Spinal cord (tissue), 10 donors: Measurements from ENCODE around the gene PRKCB. TPM values are rescaled to one million over a fixed set of nuclear protein-coding genes. Genes with fewer than 3 reads are reported as not detected.
"Not testable (repeated sequence)": the region's sequence is repeated elsewhere in the genome, so short reads cannot be mapped to it uniquely, and the experiment has no call there.

ENCODE experiments used
- DNase-seq, 6 donors: peaks; one replicate each; pipeline versions ENCODE4 v3.0.0 to v3.0.0-alpha.2; 2013 to 2015; ENCODE audit warnings: low spot score in 6 of 6, low read depth in 4 of 6
- H3K27ac ChIP-seq: one replicate; pipeline ENCODE4 v1.5.1; 2013; ENCODE audit warnings: low read depth, low read length, control low read depth
- H3K27me3 ChIP-seq: one replicate; pipeline ENCODE4 v1.6.1; 2013; ENCODE audit warnings: low read length; ENCODE audit not compliant: control insufficient read depth, insufficient read depth
- H3K36me3 ChIP-seq: one replicate; pipeline ENCODE4 v1.6.1; 2013; ENCODE audit warnings: low read length; ENCODE audit not compliant: control insufficient read depth, insufficient read depth
- H3K4me1 ChIP-seq: one replicate; pipeline ENCODE4 v1.6.1; 2013; ENCODE audit warnings: low read length; ENCODE audit not compliant: control insufficient read depth, insufficient read depth
- H3K4me3 ChIP-seq: one replicate; pipeline ENCODE4 v1.5.1; 2013; ENCODE audit warnings: low read depth, low read length, control low read depth
- H3K9me3 ChIP-seq: one replicate; pipeline ENCODE4 v1.6.1; 2013; ENCODE audit warnings: low read length; ENCODE audit not compliant: control insufficient read depth, insufficient read depth
- WGBS: methylation state at CpG from one replicate; pipeline ENCODE4 v1.1.5; 2013; ENCODE audit warnings: missing lambda C conversion rate; ENCODE audit not compliant: insufficient coverage; 5-methylcytosine and 5-hydroxymethylcytosine counted together
- polyA plus RNA-seq, 2 donors: library from polyadenylated mRNA; unstranded; fragments of 120-200 nt; gene quantifications; one replicate each; pipeline ENCODE4 v1.2.1, GENCODE V29; 2013; ENCODE audit not compliant: insufficient read length in 2 of 2
- total RNA-seq, 2 donors: library from RNA; depleted of rRNA in 1 of 2; stranded (reverse); fragments of 120-200 nt in 1 of 2; fragments of >200 nt in 1 of 2; gene quantifications; one replicate each; pipeline versions ENCODE4 v1.2.3 to v1.2.4, GENCODE V29; 2013 to 2014
- donor health status: healthy.

PRKCB gene
- total and polyA plus RNA-seq, 4 donors = 50.7 to 118 (median 87.9) TPM

DNA sequence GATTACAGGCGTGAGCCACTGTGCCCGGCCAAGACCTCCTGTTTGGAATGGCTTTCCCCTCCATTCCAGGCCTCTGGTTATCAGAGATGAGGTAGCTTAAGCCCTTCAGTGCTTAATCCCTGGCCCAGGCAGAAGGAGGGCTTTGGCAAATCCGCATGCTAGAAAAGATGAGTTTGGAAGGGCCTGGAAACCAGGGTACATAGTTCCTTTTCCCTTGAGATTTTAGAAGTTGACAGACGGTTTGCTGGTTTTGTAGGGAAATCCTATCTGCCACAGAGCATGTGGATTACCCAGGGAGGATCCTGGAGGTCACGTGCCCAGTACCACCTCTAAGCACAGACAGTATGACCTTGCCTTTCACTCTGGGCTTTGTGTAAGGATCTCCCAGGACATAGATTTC is 305.7 kb downstream of the PRKCB start:
- DNase-seq = no peak
- H3K4me1 ChIP-seq = peaks cover 8% of the 10 kb centered on the region
- H3K27ac ChIP-seq = no peak overlapping the region
- H3K27me3 ChIP-seq = no peaks in the 10 kb centered on the region
- no peak overlapping the region for H3K4me3 ChIP-seq
- no peaks in the 10 kb centered on the region for H3K9me3 ChIP-seq
- no peaks in the 10 kb centered on the region for H3K36me3 ChIP-seq
- WGBS = 89% methylated on average over 3 of the region's 5 CpGs

DNA sequence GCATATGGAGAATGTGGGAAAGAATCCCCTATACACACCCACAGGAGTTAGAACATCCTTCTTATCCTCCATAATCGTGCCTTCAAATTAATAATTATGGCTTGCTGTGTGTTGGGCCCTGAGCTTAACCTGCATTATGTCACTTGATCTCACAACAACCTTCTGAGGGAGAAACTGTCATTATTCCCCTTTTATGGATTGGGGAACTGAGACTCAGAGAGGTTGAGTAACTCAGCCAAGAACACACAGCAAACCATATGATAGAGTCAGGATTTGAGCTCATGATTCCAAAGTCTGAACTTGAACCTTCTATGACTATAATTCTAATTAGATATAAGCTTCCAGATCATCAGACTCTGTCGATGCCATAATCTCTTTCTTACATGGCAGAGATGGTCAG is 306.1 kb downstream of the PRKCB start:
- H3K4me3 ChIP-seq = no peak overlapping the region
- 100% methylated on average over 1 of the region's 2 CpGs for WGBS
- no peaks in the 10 kb centered on the region for H3K9me3 ChIP-seq
- H3K36me3 ChIP-seq = no peaks in the 10 kb centered on the region
- DNase-seq = no peak
- H3K27ac ChIP-seq = no peak overlapping the region
- no peaks in the 10 kb centered on the region for H3K27me3 ChIP-seq
- peaks cover 8% of the 10 kb centered on the region for H3K4me1 ChIP-seq

DNA sequence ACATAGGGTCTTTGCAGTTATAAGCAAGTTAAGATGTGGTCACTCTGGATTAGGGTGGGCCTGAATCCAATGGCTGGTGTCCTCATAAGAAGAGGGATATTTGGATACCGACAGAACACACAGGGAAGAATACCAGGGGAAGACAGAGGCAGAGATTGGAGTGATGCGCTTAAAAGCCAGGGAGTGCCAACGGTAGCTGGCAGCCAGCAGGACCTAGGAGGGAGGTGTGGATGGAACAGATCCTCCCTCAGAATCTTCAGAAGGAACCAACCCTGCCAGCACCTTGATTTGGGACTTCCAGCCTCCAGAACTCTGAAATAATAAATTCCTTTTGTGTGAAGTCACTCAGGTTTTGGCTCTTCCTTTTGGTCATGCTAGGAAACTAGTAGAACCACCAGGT is 310.1 kb downstream of the PRKCB start:
- no peaks in the 10 kb centered on the region for H3K36me3 ChIP-seq
- 100% methylated on average over 1 of the region's 3 CpGs for WGBS

DNA sequence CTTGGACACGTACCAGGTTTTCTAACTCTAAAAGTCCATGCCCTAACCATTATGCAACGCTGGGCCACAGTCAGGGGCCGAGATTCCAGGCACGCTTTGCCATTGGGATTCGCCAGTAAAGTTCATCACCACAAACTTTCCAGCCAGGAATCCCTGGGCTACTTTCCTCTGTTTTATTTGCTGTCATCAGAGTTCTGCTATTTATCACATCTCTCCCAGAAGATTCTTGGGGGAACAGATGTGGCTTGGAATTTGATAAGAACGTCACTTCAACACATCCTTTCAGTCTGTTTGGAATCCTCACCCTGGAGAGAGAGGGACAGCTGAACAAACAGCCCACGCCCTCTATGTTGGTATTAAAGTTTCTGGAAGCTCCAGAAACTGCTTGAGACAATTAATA is 310.7 kb downstream of the PRKCB start:
- no peak for DNase-seq
- 70% methylated on average over 5 of the region's 7 CpGs for WGBS
- Histone ChIP-seq H3K9me3 (no peaks in the 10 kb centered on the region), H3K36me3 (no peaks in the 10 kb centered on the region), H3K27ac (no peak overlapping the region), H3K4me3 (no peak overlapping the region), H3K4me1 (peaks cover 5% of the 10 kb centered on the region), H3K27me3 (no peaks in the 10 kb centered on the region)

More for the DNA sequence above, 310.1 kb downstream of the PRKCB start:
- Histone ChIP-seq H3K4me3 (no peak overlapping the region), H3K4me1 (peaks cover 5% of the 10 kb centered on the region), H3K27ac (no peak overlapping the region), H3K9me3 (no peaks in the 10 kb centered on the region), H3K27me3 (no peaks in the 10 kb centered on the region)
- DNase-seq = no peak

DNA sequence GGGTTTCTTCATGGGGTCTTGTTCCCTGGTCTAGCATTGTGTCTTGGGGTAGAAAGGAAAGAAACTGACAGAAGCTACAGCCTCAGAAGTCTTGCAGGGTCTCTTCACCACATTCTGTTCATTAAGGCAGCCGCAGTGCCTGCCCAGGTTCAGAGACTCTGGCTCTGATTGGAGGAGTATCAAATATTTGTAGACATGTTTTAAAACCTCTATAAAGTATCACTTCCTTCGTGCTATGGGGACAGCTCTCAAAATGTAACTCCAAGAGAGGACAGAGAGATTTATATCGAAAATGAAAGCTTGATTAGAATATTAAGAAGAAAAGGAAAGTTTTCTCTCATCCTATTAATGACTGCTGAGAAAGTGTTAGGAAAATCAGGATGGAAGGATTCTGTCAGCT is 313.3 kb downstream of the PRKCB start:
- no peak overlapping the region for H3K27ac ChIP-seq
- H3K36me3 ChIP-seq = no peaks in the 10 kb centered on the region
- H3K4me3 ChIP-seq = no peak overlapping the region
- DNase-seq = no peak
- H3K9me3 ChIP-seq = no peaks in the 10 kb centered on the region
- no peaks in the 10 kb centered on the region for H3K27me3 ChIP-seq
- no peaks in the 10 kb centered on the region for H3K4me1 ChIP-seq
- WGBS = no CpG with 5 or more reads among the region's 3 CpGs

DNA sequence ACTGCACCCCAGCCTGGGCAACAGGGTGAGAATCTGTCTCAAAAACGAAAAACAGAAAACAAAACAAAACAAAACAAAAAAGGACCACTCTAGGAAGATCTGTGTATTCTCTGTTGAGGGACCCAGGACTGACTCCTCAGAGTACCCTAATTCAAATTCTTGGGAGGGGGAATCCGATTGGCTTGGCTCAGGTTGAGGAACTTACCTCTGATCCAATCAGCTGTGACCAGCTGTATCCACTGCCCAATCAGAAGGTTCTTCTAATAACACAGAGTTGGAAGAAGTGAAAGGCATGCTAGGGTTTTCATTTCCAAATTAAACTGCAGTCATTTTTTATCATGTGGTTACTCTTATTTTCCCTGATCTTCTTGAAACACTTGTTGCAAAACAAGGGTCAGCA is 314.5 kb downstream of the PRKCB start:
- no peak for DNase-seq
- Histone ChIP-seq H3K27ac (no peak overlapping the region), H3K27me3 (no peaks in the 10 kb centered on the region), H3K36me3 (no peaks in the 10 kb centered on the region), H3K9me3 (no peaks in the 10 kb centered on the region), H3K4me3 (no peak overlapping the region), H3K4me1 (no peaks in the 10 kb centered on the region)
- no CpG with 5 or more reads among the region's 2 CpGs for WGBS

DNA sequence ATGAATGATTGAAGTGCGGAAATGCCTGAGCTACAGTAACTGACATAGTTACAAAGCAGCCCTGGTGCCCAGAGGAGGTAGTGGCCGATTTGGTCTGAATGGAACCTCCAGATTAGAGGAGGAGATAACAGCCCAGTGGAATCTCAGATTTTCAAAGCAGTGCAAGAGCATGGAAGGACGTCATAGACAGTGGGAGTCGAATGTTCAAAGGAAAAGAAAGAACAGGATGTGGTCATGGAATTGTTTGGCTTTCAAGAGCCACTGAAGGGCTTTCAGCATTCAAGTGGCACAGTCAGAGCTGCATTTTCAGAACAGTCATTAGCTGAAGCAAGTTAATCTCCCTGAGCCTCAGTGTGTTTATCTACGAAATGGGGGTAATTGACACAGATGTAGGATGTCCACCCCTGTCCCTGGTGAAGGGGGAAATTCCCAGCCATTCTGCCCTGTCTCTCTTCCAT is 315.7 kb downstream of the PRKCB start:
- Histone ChIP-seq H3K4me1 (no peaks in the 10 kb centered on the region), H3K27ac (no peak overlapping the region), H3K27me3 (no peaks in the 10 kb centered on the region), H3K36me3 (no peaks in the 10 kb centered on the region), H3K9me3 (no peaks in the 10 kb centered on the region), H3K4me3 (no peak overlapping the region)
- WGBS = 46% methylated on average over 4 of the region's 5 CpGs
- DNase-seq = no peak

DNA sequence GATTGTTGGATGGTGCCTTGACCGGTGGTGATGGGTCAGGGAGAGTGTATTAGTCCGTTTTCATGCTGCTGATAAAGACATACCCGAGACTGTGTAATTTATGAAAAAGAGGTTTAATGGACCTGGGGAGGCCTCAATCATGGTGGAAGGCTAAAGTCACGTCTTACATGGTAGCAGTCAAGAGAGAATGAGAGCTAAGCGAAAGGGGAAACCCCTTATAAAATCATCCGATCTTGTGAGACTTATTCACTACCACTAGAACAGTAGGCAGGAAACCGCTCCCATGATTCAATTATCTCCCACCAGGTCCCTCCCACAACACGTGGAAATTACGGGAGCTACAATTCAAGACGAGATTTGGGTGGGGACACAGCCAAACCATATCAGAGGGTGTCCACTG is 316.3 kb downstream of the PRKCB start:
- H3K9me3 ChIP-seq, DNase-seq, H3K4me1 ChIP-seq, H3K27me3 ChIP-seq, H3K27ac ChIP-seq, H3K36me3 ChIP-seq, H3K4me3 ChIP-seq: not testable (repeated sequence)
- 83% methylated on average over 8 of the region's 10 CpGs for WGBS

DNA sequence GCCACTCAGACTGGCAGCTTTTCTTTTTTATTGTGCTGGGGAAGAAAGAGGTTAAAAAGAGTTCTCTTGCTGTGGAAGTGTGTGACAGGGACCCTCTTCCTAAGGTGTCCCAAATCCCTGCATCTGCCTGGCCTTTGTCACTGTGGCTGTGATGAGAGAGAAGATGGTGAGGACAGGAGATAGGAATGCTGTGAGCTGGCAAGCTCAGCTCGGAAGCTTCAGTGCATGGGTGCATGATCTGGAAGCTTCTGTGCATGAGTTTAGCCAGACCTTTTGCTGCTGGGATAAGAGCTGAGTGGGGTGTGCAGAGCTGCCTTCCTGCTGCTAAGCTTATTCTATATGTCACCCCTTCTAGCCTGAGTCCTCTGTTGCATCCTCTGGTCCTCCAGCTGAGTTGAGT is 317.0 kb downstream of the PRKCB start:
- WGBS = 57% methylated on average over 1 of the region's 1 CpG
- Histone ChIP-seq H3K36me3 (no peaks in the 10 kb centered on the region), H3K27ac (no peak overlapping the region), H3K9me3 (no peaks in the 10 kb centered on the region), H3K27me3 (no peaks in the 10 kb centered on the region), H3K4me1 (no peaks in the 10 kb centered on the region), H3K4me3 (no peak overlapping the region)
- no peak for DNase-seq

DNA sequence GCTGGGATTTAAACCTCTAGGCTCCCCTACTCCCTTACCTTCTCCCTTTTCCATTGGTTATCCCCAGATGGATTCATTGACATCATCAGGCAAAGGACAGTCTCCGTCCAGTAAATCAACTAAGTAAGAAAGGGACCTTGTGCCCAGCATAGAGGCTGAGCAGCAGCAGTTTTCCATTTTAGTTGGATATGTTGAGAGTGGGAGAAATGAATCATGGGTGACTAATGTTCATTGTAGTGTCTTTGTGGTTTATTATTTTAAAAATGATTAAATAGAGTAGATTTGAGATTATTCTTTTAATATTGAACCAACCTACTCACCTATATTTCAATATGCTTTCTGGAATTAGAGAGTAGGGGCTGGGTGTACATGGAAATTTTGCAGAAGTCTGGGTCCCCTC is 321.0 kb downstream of the PRKCB start:
- no peaks in the 10 kb centered on the region for H3K4me1 ChIP-seq
- DNase-seq = no peak
- H3K27me3 ChIP-seq = no peaks in the 10 kb centered on the region
- H3K36me3 ChIP-seq = no peaks in the 10 kb centered on the region
- H3K27ac ChIP-seq = no peak overlapping the region
- no peak overlapping the region for H3K4me3 ChIP-seq
- no CpG with 5 or more reads among the region's 1 CpG for WGBS
- no peaks in the 10 kb centered on the region for H3K9me3 ChIP-seq
